H1 (cell line): Measurements from ENCODE around the gene PITPNM1. TPM values are rescaled to one million over a fixed set of nuclear protein-coding genes. Genes with fewer than 3 reads are reported as not detected.

Experiments used
- CTCF ChIA-PET: fragments of 300-600 bp; sonication (Branson Sonifier 250); formaldehyde crosslinking; loops from one replicate; lab custom pipeline; 2021; ENCODE audit not compliant: partially characterized antibody; lab: Charles Lee
- POLR2A ChIA-PET: fragments of 300-600 bp; sonication (Branson Sonifier 250); formaldehyde crosslinking; loops from one replicate; lab custom pipeline; 2021; ENCODE audit warnings: inconsistent platforms; ENCODE audit not compliant: partially characterized antibody; lab: Charles Lee
- DNase-seq, 2 experiments: peaks; one replicate each; pipeline versions ENCODE4 v3.0.0 to v3.0.0-alpha.2; 2010 to 2022; ENCODE audit warnings: low spot score in 2 of 2, low read depth in 1 of 2, mixed read lengths in 1 of 2
- FAIRE-seq: peaks from 2 replicates; lab custom pipeline; 2011; peaks lifted over from hg19 to GRCh38; lab: Jason Lieb, UNC
- H2AFZ ChIP-seq: 2 replicates; pipeline ENCODE4 v1.8.1; 2012; ENCODE audit warnings: low read length, inconsistent platforms
- H2AK5ac ChIP-seq: 2 replicates; pipeline ENCODE4 v1.6.1; 2013; ENCODE audit warnings: low read depth, low read length
- H2BK120ac ChIP-seq: replicated peaks from 2 replicates; pipeline ENCODE3; 2013; ENCODE audit warnings: low read depth, low read length, inconsistent platforms
- H2BK12ac ChIP-seq: 2 replicates; pipeline ENCODE4 v1.6.1; 2013; ENCODE audit warnings: low read depth, low read length
- H2BK15ac ChIP-seq: 2 replicates; pipeline ENCODE4 v1.6.1; 2013; ENCODE audit warnings: low read length
- H2BK20ac ChIP-seq: 2 replicates; pipeline ENCODE4 v1.6.1; 2013; ENCODE audit warnings: low read length
- H2BK5ac ChIP-seq: 2 replicates; pipeline ENCODE4 v1.6.1; 2013; ENCODE audit warnings: low read depth, low read length
- H3K14ac ChIP-seq: 2 replicates; pipeline ENCODE4 v1.6.1; 2013; ENCODE audit warnings: inconsistent platforms; ENCODE audit not compliant: insufficient read length
- H3K18ac ChIP-seq: 2 replicates; pipeline ENCODE4 v1.6.1; 2013; ENCODE audit warnings: low read length; ENCODE audit errors: extremely low read depth
- H3K23ac ChIP-seq: 2 replicates; pipeline ENCODE4 v1.6.1; 2013; ENCODE audit warnings: inconsistent platforms; ENCODE audit not compliant: insufficient read length
- H3K23me2 ChIP-seq: 2 replicates; pipeline ENCODE4 v1.6.1; 2013; ENCODE audit warnings: low read depth, low read length
- H3K27ac ChIP-seq: 2 replicates; pipeline ENCODE4 v1.6.1; 2011; ENCODE audit warnings: low read depth, low read length, inconsistent platforms
- H3K27me3 ChIP-seq, 4 experiments: replicated peaks in 1 of 4; 1 replicate in 1 of 4; 2 replicates in 3 of 4; pipeline versions ENCODE4 v1.6.1 to v1.8.1; 2011 to 2013; ENCODE audit warnings: low read length in 3 of 4, mild to moderate bottlenecking in 3 of 4, inconsistent platforms in 2 of 4, mixed read lengths in 2 of 4, moderate library complexity in 1 of 4; ENCODE audit not compliant: control insufficient read depth in 3 of 4, insufficient read depth in 3 of 4; ENCODE audit errors: extremely low read depth in 1 of 4
- H3K36me3 ChIP-seq, 4 experiments: 2 replicates each; pipeline versions ENCODE4 v1.6.1 to v1.8.1; 2011 to 2013; ENCODE audit warnings: mild to moderate bottlenecking in 4 of 4, low read length in 3 of 4, moderate library complexity in 2 of 4, control low read depth in 1 of 4, inconsistent platforms in 1 of 4; ENCODE audit not compliant: insufficient read depth in 4 of 4, control insufficient read depth in 2 of 4
- H3K4ac ChIP-seq: replicated peaks from 2 replicates; pipeline ENCODE3; 2013; ENCODE audit warnings: low read length, low read depth, mixed read lengths, inconsistent platforms; ENCODE audit not compliant: insufficient read length
- H3K4me1 ChIP-seq, 4 experiments: replicated peaks in 1 of 4; 1 replicate in 1 of 4; 2 replicates in 3 of 4; pipeline versions ENCODE4 v1.6.1 to v1.8.1; 2011 to 2013; ENCODE audit warnings: low read length in 3 of 4, inconsistent platforms in 2 of 4, mixed read lengths in 1 of 4; ENCODE audit not compliant: insufficient read depth in 4 of 4, control insufficient read depth in 3 of 4
- H3K4me2 ChIP-seq, 2 experiments: 2 replicates each; pipeline versions ENCODE4 v1.6.1 to v1.8.1; 2011 to 2013; ENCODE audit warnings: low read depth in 2 of 2, low read length in 2 of 2, control low read depth in 1 of 2, inconsistent platforms in 1 of 2, mild to moderate bottlenecking in 1 of 2; ENCODE audit not compliant: insufficient read depth in 1 of 2
- H3K4me3 ChIP-seq, 4 experiments: fragments of 200-600, 300-600 bp in 1 of 4; sonication (generic), shearing (Covaris generic), sonication (Bioruptor Twin) in 1 of 4; 2 replicates each; pipeline versions ENCODE4 v1.5.1 to v1.8.1; 2011 to 2016; ENCODE audit warnings: low read length in 4 of 4, low read depth in 3 of 4, control low read depth in 2 of 4, inconsistent platforms in 2 of 4, mild to moderate bottlenecking in 2 of 4, mixed read lengths in 1 of 4, moderate library complexity in 1 of 4; ENCODE audit not compliant: insufficient read depth in 2 of 4; ENCODE audit errors: extremely low read depth in 1 of 4
- H3K56ac ChIP-seq: replicated peaks from 2 replicates; pipeline ENCODE3; 2013; ENCODE audit warnings: low read depth, mild to moderate bottlenecking, mixed read lengths, low read length, inconsistent platforms; ENCODE audit not compliant: insufficient read length
- H3K79me1 ChIP-seq: 2 replicates; pipeline ENCODE4 v1.6.1; 2013; ENCODE audit warnings: low read depth, low read length, control low read depth
- H3K79me2 ChIP-seq, 2 experiments: 2 replicates each; pipeline versions ENCODE4 v1.6.1 to v1.8.1; 2012 to 2013; ENCODE audit warnings: low read length in 2 of 2, mild to moderate bottlenecking in 2 of 2, inconsistent platforms in 1 of 2; ENCODE audit not compliant: insufficient read depth in 2 of 2, control insufficient read depth in 1 of 2
- H3K9ac ChIP-seq, 4 experiments: replicated peaks in 1 of 4; 1 replicate in 1 of 4; 2 replicates in 3 of 4; pipeline versions ENCODE4 v1.6.1 to v1.8.1; 2011 to 2013; ENCODE audit warnings: low read depth in 3 of 4, low read length in 3 of 4, control low read depth in 2 of 4, mild to moderate bottlenecking in 2 of 4, moderate library complexity in 2 of 4, inconsistent platforms in 1 of 4; ENCODE audit errors: extremely low read depth in 1 of 4
- H3K9me3 ChIP-seq, 2 experiments: 2 replicates each; pipeline versions ENCODE4 v1.6.1 to v1.8.1; 2012 to 2013; ENCODE audit warnings: mild to moderate bottlenecking in 2 of 2, moderate library complexity in 2 of 2, control low read depth in 1 of 2, inconsistent platforms in 1 of 2, low read depth in 1 of 2, low read length in 1 of 2, mixed read lengths in 1 of 2; ENCODE audit not compliant: insufficient read depth in 2 of 2
- H4K20me1 ChIP-seq, 2 experiments: replicated peaks in 1 of 2; 2 replicates each; pipeline versions ENCODE3 to v1.8.1; 2011 to 2013; ENCODE audit warnings: inconsistent platforms in 2 of 2, low read length in 2 of 2, mild to moderate bottlenecking in 1 of 2; ENCODE audit not compliant: insufficient read depth in 2 of 2, control insufficient read depth in 1 of 2
- H4K5ac ChIP-seq: 2 replicates; pipeline ENCODE4 v1.6.1; 2013; ENCODE audit warnings: low read length, low read depth, mixed read lengths, inconsistent platforms; ENCODE audit not compliant: insufficient read length
- H4K8ac ChIP-seq: 2 replicates; pipeline ENCODE4 v1.8.0; 2013; ENCODE audit warnings: mild to moderate bottlenecking, moderate library complexity, low read length, inconsistent platforms; ENCODE audit not compliant: insufficient read depth; ENCODE audit errors: extremely low read depth
- H4K91ac ChIP-seq: replicated peaks from 2 replicates; pipeline ENCODE3; 2013; ENCODE audit warnings: low read length, mixed read lengths, inconsistent platforms; ENCODE audit not compliant: insufficient read length
- CBX5 ChIP-seq: fragments of 300-800, 300-1000 bp; sonication (generic); IDR thresholded peaks from 2 replicates; pipeline ENCODE4 v1.7.1; 2016; ENCODE audit warnings: antibody characterized with exemption, low read length, low read depth
- CHD2 ChIP-seq: IDR thresholded peaks from 2 replicates; pipeline ENCODE4 v1.6.1; 2012; ENCODE audit warnings: low read length, improper control_type of control experiment
- EGR1 ChIP-seq: IDR thresholded peaks from 2 replicates; pipeline ENCODE4 v1.6.1; 2011; ENCODE audit warnings: low read depth, low read length, borderline replicate concordance
- EZH2 ChIP-seq: fragments of 200-600 bp; sonication (generic); IDR thresholded peaks from 2 replicates; pipeline ENCODE4 v1.7.1; 2012; ENCODE audit warnings: low read depth, mild to moderate bottlenecking, moderate library complexity, low read length, inconsistent platforms; ENCODE audit not compliant: severe bottlenecking
- HDAC2 ChIP-seq, 2 experiments: fragments of 300-600 bp in 1 of 2; sonication (generic) in 1 of 2; IDR thresholded peaks; 2 replicates each; pipeline ENCODE4 v1.6.1; 2011 to 2012; ENCODE audit warnings: low read depth in 2 of 2, low read length in 2 of 2, mild to moderate bottlenecking in 2 of 2, moderate library complexity in 2 of 2, borderline replicate concordance in 1 of 2, inconsistent platforms in 1 of 2
- JUN ChIP-seq: IDR thresholded peaks from 2 replicates; pipeline ENCODE4 v1.6.1; 2011; ENCODE audit warnings: low read depth, mild to moderate bottlenecking, improper control_type of control experiment, low read length
- KDM5A ChIP-seq: fragments of 200-600 bp; IDR thresholded peaks from 2 replicates; pipeline ENCODE4 v1.7.1; 2012; ENCODE audit warnings: mild to moderate bottlenecking, low read length, inconsistent platforms, mixed read lengths
- RAD21 ChIP-seq, 2 experiments: IDR thresholded peaks in 1 of 2; conservative IDR thresholded peaks in 1 of 2; 2 replicates each; pipeline ENCODE4 v1.6.1; 2011; ENCODE audit warnings: low read depth in 2 of 2, low read length in 2 of 2, improper control_type of control experiment in 1 of 2, inconsistent platforms in 1 of 2, mild to moderate bottlenecking in 1 of 2, moderate library complexity in 1 of 2
- TAF1 ChIP-seq: IDR thresholded peaks from 2 replicates; pipeline ENCODE4 v1.6.1; 2011; ENCODE audit warnings: mild to moderate bottlenecking, low read depth, low read length
- ZNF274 ChIP-seq: IDR thresholded peaks from 2 replicates; pipeline ENCODE4 v1.7.0; 2012; ENCODE audit warnings: low read length, borderline replicate concordance; ENCODE audit errors: extremely low read depth
- WGBS, 2 experiments: shearing (Covaris generic) in 1 of 2; methylation state at CpG; one replicate each; pipeline versions ENCODE4 v1.1.6 to v1.1.7; 2013 to 2015; ENCODE audit warnings: low lambda C conversion rate in 2 of 2, mixed read lengths in 2 of 2, inconsistent platforms in 1 of 2, low coverage in 1 of 2, missing lambda C conversion rate in 1 of 2; ENCODE audit not compliant: insufficient replicate concordance in 2 of 2, insufficient coverage in 1 of 2, insufficient read length in 1 of 2; ENCODE audit errors: extremely low coverage in 1 of 2, missing lambda C conversion rate in 1 of 2; 5-methylcytosine and 5-hydroxymethylcytosine counted together
- polyA plus RNA-seq, 7 experiments: library from polyadenylated mRNA; depleted of rRNA in 3 of 7; stranded (reverse) in 5 of 7; unstranded in 2 of 7; fragments of >200 nt in 5 of 7; fragments of 200-250 nt in 2 of 7; gene quantifications; 1 replicate in 5 of 7; 2 replicates in 1 of 7; 4 replicates in 1 of 7; pipeline versions ENCODE4 v1.2.1 to v1.2.3, GENCODE V29; 2011 to 2013; ENCODE audit warnings: missing spikeins in 2 of 7, mixed read lengths in 2 of 7
- total RNA-seq: library from RNA; stranded (reverse); fragmentation: NEBNext Ultra II Directional; extraction: Animal tissue kit (Norgen Biotek cat#: 25700); gene quantifications from 2 replicates; pipeline ENCODE4 v1.2.1, GENCODE V29; 2021
- TF ChIP-seq, protein P1 (sequence below), 3 experiments: IDR thresholded peaks; 1 replicate in 2 of 3; 2 replicates in 1 of 3; pipeline versions ENCODE4 v1.5.1 to v1.6.1; 2011; ENCODE audit warnings: low read length in 3 of 3, mild to moderate bottlenecking in 3 of 3, inconsistent platforms in 2 of 3, low read depth in 1 of 3, moderate library complexity in 1 of 3; ENCODE audit not compliant: insufficient read depth in 1 of 3; ENCODE audit errors: control extremely low read depth in 1 of 3

Gene PITPNM1
- total and polyA plus RNA-seq, 2 of the 8 experiments (the other 6 are each of a cell fraction or from before 2014, with no cell fraction given) = 27.2 to 52.7 TPM

DNA sequence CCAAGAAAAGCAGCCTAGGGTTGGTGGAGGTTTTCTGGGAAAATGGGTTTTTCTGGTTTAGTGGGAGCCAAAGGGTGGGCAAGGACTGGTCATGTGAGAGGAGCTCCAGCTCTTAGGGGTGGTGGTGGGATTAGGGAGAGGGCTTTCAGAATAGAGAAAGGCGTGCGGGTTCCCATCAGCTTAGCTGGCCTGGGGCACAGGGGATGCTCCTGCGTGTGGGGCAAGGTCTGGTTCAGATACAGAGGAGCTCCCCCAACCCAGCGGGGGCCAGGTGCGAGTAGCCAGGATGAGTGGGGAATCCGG is 36.8 kb downstream of the PITPNM1 start:
- Histone ChIP-seq H4K91ac (no peak overlapping the region), H4K8ac (no peak overlapping the region), H3K23ac (no peak overlapping the region), H3K4me1 (peaks cover 2 to 14% (median 6%) of the 10 kb centered on the region in 4 experiments; a peak in 6 of 7 replicates), H3K4me3 (peak overlapping the region; percentile 55 to 90 (median 76)), H2BK12ac (no peak overlapping the region), H2BK120ac (no peak overlapping the region), H2BK5ac (no peak overlapping the region), H3K36me3 (no peaks in the 10 kb centered on the region), H3K27ac (no peak overlapping the region), H4K20me1 (peaks cover 0 to 3% of the 10 kb centered on the region in 2 experiments), H2AFZ (no peak overlapping the region), H3K27me3 (no peaks in the 10 kb centered on the region), H3K9me3 (no peaks in the 10 kb centered on the region), H3K18ac (no peak overlapping the region), H3K9ac (peak overlapping the region in 3 of 4 experiments; percentile 29 to 59 (median 38); a peak in 5 of 7 replicates), H3K14ac (no peak overlapping the region), H2AK5ac (no peak overlapping the region), H3K4me2 (peak overlapping the region; percentile 81 to 86), H3K23me2 (peaks cover 6% of the 10 kb centered on the region), H2BK15ac (no peak overlapping the region), H3K56ac (no peak overlapping the region), H3K79me1 (peaks cover 2% of the 10 kb centered on the region), H2BK20ac (no peak overlapping the region), H4K5ac (no peak overlapping the region), H3K79me2 (peaks cover 0 to 3% of the 10 kb centered on the region in 2 experiments; a peak in 2 of 4 replicates), H3K4ac (no peak overlapping the region)
- ChIA-PET POLR2A (interaction anchor here (0.6 to 4.6 kb wide), 31 partner anchors 9 to 159 kb away, joined by 3 to 36 read pairs (median 4); partner anchors contain the start of genes CABP4, CARNS1, CORO1B and GPR152), CTCF (interaction anchor here (0.9 to 2.3 kb wide), 14 partner anchors 23 to 92 kb away, joined by 3 to 15 read pairs (median 4); partner anchors contain the start of genes CARNS1, CORO1B, PITPNM1 and PPP1CA)
- no peak for FAIRE-seq
- 17% methylated on average over 6 of the region's 6 CpGs; no CpG with 5 or more reads in 1 of the 2 experiments for WGBS, 2 experiments
- DNase-seq = no peak
- TF ChIP-seq TAF1 = no peak
- TF ChIP-seq ZNF274 = no peak
- TF ChIP-seq EGR1 = no peak
- TF ChIP-seq KDM5A = no peak
- no peak for TF ChIP-seq JUN
- TF ChIP-seq HDAC2 (IDR thresholded peaks at IDR 0.05; ENCODE audit: borderline replicate concordance in 1 of 2, low read depth in 2 of 2, low read length in 2 of 2) = no peak
- TF ChIP-seq CHD2 = no peak
- TF ChIP-seq EZH2 = no peak
- TF ChIP-seq, protein P1, sequence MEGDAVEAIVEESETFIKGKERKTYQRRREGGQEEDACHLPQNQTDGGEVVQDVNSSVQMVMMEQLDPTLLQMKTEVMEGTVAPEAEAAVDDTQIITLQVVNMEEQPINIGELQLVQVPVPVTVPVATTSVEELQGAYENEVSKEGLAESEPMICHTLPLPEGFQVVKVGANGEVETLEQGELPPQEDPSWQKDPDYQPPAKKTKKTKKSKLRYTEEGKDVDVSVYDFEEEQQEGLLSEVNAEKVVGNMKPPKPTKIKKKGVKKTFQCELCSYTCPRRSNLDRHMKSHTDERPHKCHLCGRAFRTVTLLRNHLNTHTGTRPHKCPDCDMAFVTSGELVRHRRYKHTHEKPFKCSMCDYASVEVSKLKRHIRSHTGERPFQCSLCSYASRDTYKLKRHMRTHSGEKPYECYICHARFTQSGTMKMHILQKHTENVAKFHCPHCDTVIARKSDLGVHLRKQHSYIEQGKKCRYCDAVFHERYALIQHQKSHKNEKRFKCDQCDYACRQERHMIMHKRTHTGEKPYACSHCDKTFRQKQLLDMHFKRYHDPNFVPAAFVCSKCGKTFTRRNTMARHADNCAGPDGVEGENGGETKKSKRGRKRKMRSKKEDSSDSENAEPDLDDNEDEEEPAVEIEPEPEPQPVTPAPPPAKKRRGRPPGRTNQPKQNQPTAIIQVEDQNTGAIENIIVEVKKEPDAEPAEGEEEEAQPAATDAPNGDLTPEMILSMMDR (IDR thresholded peaks at IDR 0.05; ENCODE audit: control extremely low read depth in 1 of 3, insufficient read depth in 1 of 3, low read depth in 1 of 3, low read length in 3 of 3) = no peak
- TF ChIP-seq RAD21 (IDR thresholded peaks at IDR 0.05 in 1 of 2, conservative IDR thresholded peaks at IDR 0.05 in 1 of 2; ENCODE audit: low read depth in 2 of 2, low read length in 2 of 2) = no peak
- no peak for TF ChIP-seq CBX5
